ENCODE measurements around the gene PPP3R2.
A peak's percentile ranks its signal among the peaks of the same experiment; 100 is the strongest.

The PPP3R2 gene

GRCh38 chr9:101626295-101626694 lies 31.5 kb upstream of the PPP3R2 start:
- no peak for TF ChIP-seq POLR2A (IDR thresholded peaks at IDR 0.05; ENCODE audit: extremely low read depth, insufficient read length)
- no peak overlapping the region for H3K4me3 ChIP-seq (ENCODE audit: low read depth, low read length)
- peak; percentile 32 for DNase-seq (ENCODE audit: low read depth)

GRCh38 chr9:101625876-101626275 lies 31.1 kb upstream of the PPP3R2 start:
- peak; percentile 21 for DNase-seq (ENCODE audit: low read depth)
- TF ChIP-seq MYC (IDR thresholded peaks at IDR 0.05; ENCODE audit: low read depth, low read length): no peak
- TF ChIP-seq MAX (IDR thresholded peaks at IDR 0.05; ENCODE audit: low read depth, low read length): no peak
- no peak for TF ChIP-seq CTCF (IDR thresholded peaks at IDR 0.05; ENCODE audit: low read depth, low read length)
- TF ChIP-seq POLR2A (IDR thresholded peaks at IDR 0.05; ENCODE audit: extremely low read depth, insufficient read length): no peak
- H3K4me3 ChIP-seq (ENCODE audit: low read depth, low read length): no peak overlapping the region

- TF ChIP-seq CTCF (IDR thresholded peaks at IDR 0.05; ENCODE audit: low read depth, low read length) (no peak), POLR2A (IDR thresholded peaks at IDR 0.05; ENCODE audit: extremely low read depth, insufficient read length) (no peak), MAX (IDR thresholded peaks at IDR 0.05; ENCODE audit: low read depth, low read length) (no peak), MYC (IDR thresholded peaks at IDR 0.05; ENCODE audit: low read depth, low read length) (no peak)
- no peak overlapping the region for H3K4me3 ChIP-seq (ENCODE audit: low read depth, low read length)
- no peak for DNase-seq (ENCODE audit: low read depth)
Measured at GRCh38 chr9:101620452-101620851, 25.7 kb upstream of the PPP3R2 start.

- no peak overlapping the region for H3K4me3 ChIP-seq (ENCODE audit: low read depth, low read length)
- no peak for DNase-seq (ENCODE audit: low read depth)
- no peak for TF ChIP-seq CTCF (IDR thresholded peaks at IDR 0.05; ENCODE audit: low read depth, low read length)
- TF ChIP-seq MYC (IDR thresholded peaks at IDR 0.05; ENCODE audit: low read depth, low read length): no peak
- TF ChIP-seq MAX (IDR thresholded peaks at IDR 0.05; ENCODE audit: low read depth, low read length): no peak
- TF ChIP-seq POLR2A (IDR thresholded peaks at IDR 0.05; ENCODE audit: extremely low read depth, insufficient read length): no peak
Measured at GRCh38 chr9:101618698-101619097, 23.9 kb upstream of the PPP3R2 start.

- DNase-seq (ENCODE audit: low read depth): no peak
- H3K4me3 ChIP-seq (ENCODE audit: low read depth, low read length): no peak overlapping the region
- TF ChIP-seq POLR2A (IDR thresholded peaks at IDR 0.05; ENCODE audit: extremely low read depth, insufficient read length) (no peak), MAX (IDR thresholded peaks at IDR 0.05; ENCODE audit: low read depth, low read length) (no peak), CTCF (IDR thresholded peaks at IDR 0.05; ENCODE audit: low read depth, low read length) (no peak), MYC (IDR thresholded peaks at IDR 0.05; ENCODE audit: low read depth, low read length) (no peak)
Measured at GRCh38 chr9:101605547-101605946, 10.8 kb upstream of the PPP3R2 start.

- no peak overlapping the region for H3K4me3 ChIP-seq (ENCODE audit: low read depth, low read length)
- TF ChIP-seq MYC (IDR thresholded peaks at IDR 0.05; ENCODE audit: low read depth, low read length) (no peak), POLR2A (IDR thresholded peaks at IDR 0.05; ENCODE audit: extremely low read depth, insufficient read length) (no peak), MAX (IDR thresholded peaks at IDR 0.05; ENCODE audit: low read depth, low read length) (no peak), CTCF (IDR thresholded peaks at IDR 0.05; ENCODE audit: low read depth, low read length) (no peak)
- DNase-seq (ENCODE audit: low read depth): no peak
Measured at GRCh38 chr9:101604296-101604695, 9.5 kb upstream of the PPP3R2 start.
